ENCODE measurements around the gene MAST3. TPM values are rescaled to one million over a fixed set of nuclear protein-coding genes. Genes with fewer than 3 reads are reported as not detected.
A peak's percentile ranks its signal among the peaks of the same experiment; 100 is the strongest.

The MAST3 gene
- total RNA-seq, 2 experiments from 2014 or later, result 31.0 to 35.8 TPM

GRCh38 chr19:18160493-18160970 lies 63.0 kb downstream of the MAST3 start:
- Mint-ChIP-seq H3K27me3 (no peaks in the 10 kb centered on the region), H3K4me1 (peaks cover 7% of the 10 kb centered on the region), H3K36me3 (ENCODE audit: low read depth) (peaks cover 3% of the 10 kb centered on the region), H3K4me3 (peak overlapping the region; percentile 48), H3K9me3 (no peaks in the 10 kb centered on the region), H3K27ac (peak overlapping the region; percentile 78)
- POLR2A ChIA-PET, result no interaction called here
- DNase-seq, result no peak
- CTCF ChIA-PET, result interaction anchor here (0.5 to 2.5 kb wide), 16 partner anchors 9 to 795 kb away, joined by 3 to 18 read pairs (median 3); partner anchors contain the start of genes IFI30, MPV17L2 and PIK3R2

DNA sequence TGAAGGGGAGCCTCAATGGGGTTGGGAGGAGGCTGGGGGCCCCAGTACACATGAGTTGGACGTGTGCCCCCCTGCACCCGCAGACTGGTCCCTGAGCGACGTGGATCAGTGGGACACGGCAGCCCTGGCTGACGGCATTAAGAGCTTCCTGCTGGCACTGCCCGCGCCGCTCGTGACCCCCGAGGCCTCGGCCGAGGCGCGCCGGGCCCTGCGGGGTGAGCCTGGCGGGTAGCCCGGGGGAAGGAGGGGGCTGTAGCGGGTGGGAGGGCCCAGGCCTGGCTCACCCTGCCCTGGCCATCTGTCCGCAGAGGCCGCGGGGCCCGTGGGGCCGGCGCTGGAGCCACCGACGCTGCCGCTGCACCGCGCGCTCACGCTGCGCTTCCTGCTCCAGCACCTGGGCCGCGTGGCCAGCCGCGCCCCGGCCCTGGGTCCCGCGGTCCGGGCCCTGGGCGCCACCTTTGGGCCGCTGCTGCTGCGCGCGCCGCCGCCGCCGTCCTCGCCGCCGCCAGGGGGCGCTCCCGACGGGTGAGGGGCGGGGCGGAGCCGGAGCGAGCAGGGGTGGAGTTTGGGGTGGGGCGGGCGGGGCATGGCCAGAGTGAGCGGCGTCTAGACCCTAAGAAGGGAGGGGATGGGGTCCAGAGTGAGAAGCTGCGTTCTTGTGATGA lies 63.5 kb downstream of the MAST3 start:
- no peaks in the 10 kb centered on the region for H3K27me3 Mint-ChIP-seq
- ChIA-PET CTCF (interaction anchor here (0.5 to 2.5 kb wide), 17 partner anchors 9 to 794 kb away, joined by 3 to 18 read pairs (median 3); partner anchors contain the start of genes IFI30, MPV17L2 and PIK3R2), POLR2A (no interaction called here)
- H3K4me1 Mint-ChIP-seq, result peaks cover 7% of the 10 kb centered on the region
- peak overlapping the region; percentile 78 for H3K27ac Mint-ChIP-seq
- H3K9me3 Mint-ChIP-seq, result no peaks in the 10 kb centered on the region
- peaks cover 5% of the 10 kb centered on the region for H3K36me3 Mint-ChIP-seq (ENCODE audit: low read depth)
- H3K4me3 Mint-ChIP-seq, result peak overlapping the region; percentile 48
- DNase-seq, result peak; percentile 79

GRCh38 chr19:18161636-18162002 lies 64.0 kb downstream of the MAST3 start:
- H3K27me3 Mint-ChIP-seq, result no peaks in the 10 kb centered on the region

DNA sequence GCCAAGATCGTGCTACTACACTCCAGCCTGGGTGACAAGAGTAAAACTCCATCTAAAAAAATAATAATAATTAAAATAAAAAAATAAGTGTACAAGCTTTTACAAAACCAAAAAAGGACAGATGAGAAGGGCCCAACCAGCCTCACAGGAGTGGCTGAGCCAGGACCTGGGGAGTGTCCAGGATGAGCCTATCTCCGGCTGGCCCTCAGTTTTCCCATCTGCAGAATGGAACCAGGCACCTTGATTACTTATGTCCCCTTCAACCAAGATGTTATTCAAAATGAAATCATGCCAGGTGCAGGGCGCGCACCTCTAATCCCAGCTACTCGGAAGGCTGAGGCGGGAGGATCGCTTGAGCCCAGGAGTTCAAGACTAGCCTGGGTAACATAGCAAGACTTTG lies 66.5 kb downstream of the MAST3 start:
- ChIA-PET CTCF (interaction anchor here (1.1 kb wide), 1 partner anchor 76 kb away, joined by 3 read pairs; no protein-coding TSS in a partner anchor), POLR2A (no interaction called here)
- H3K36me3 Mint-ChIP-seq (ENCODE audit: low read depth), result peaks cover 10% of the 10 kb centered on the region

More at GRCh38 chr19:18161636-18162002, 64.0 kb downstream of the MAST3 start:
- no peak for DNase-seq
- ChIA-PET POLR2A (no interaction called here), CTCF (interaction anchor here (0.9 to 2.5 kb wide), 6 partner anchors 10 to 52 kb away, joined by 3 to 18 read pairs (median 4); partner anchors contain the start of genes MPV17L2 and PIK3R2)
- Mint-ChIP-seq H3K4me1 (peaks cover 7% of the 10 kb centered on the region), H3K27ac (peak overlapping the region; percentile 36), H3K36me3 (ENCODE audit: low read depth) (peaks cover 5% of the 10 kb centered on the region), H3K9me3 (no peaks in the 10 kb centered on the region), H3K4me3 (peak overlapping the region; percentile 36)

GRCh38 chr19:18165794-18166544 lies 68.4 kb downstream of the MAST3 start:
- ChIA-PET CTCF (interaction anchor here (1.2 kb wide), 2 partner anchors 56 to 81 kb away, joined by 3 read pairs; no protein-coding TSS in a partner anchor), POLR2A (no interaction called here)
- H3K4me1 Mint-ChIP-seq, result peaks cover 5% of the 10 kb centered on the region
- H3K27me3 Mint-ChIP-seq, result no peaks in the 10 kb centered on the region
- H3K36me3 Mint-ChIP-seq (ENCODE audit: low read depth), result peaks cover 10% of the 10 kb centered on the region
- no peak overlapping the region for H3K4me3 Mint-ChIP-seq
- no peak overlapping the region for H3K27ac Mint-ChIP-seq
- H3K9me3 Mint-ChIP-seq, result no peaks in the 10 kb centered on the region
- no peak for DNase-seq

More for the DNA sequence above, 66.5 kb downstream of the MAST3 start:
- DNase-seq, result no peak
- H3K27ac Mint-ChIP-seq, result no peak overlapping the region
- H3K4me1 Mint-ChIP-seq, result peaks cover 12% of the 10 kb centered on the region
- no peak overlapping the region for H3K4me3 Mint-ChIP-seq
- no peaks in the 10 kb centered on the region for H3K27me3 Mint-ChIP-seq
- H3K9me3 Mint-ChIP-seq, result no peaks in the 10 kb centered on the region

- peaks cover 5% of the 10 kb centered on the region for H3K4me1 Mint-ChIP-seq
- CTCF ChIA-PET, result interaction anchor here (1.2 to 1.7 kb wide), 3 partner anchors 56 to 80 kb away, joined by 3 to 9 read pairs (median 3); no protein-coding TSS in a partner anchor
- H3K27me3 Mint-ChIP-seq, result no peaks in the 10 kb centered on the region
- DNase-seq, result no peak
- H3K4me3 Mint-ChIP-seq, result no peak overlapping the region
- peaks cover 10% of the 10 kb centered on the region for H3K36me3 Mint-ChIP-seq (ENCODE audit: low read depth)
- H3K27ac Mint-ChIP-seq, result no peak overlapping the region
- POLR2A ChIA-PET, result interaction anchor here (0.5 kb wide), 1 partner anchor 26 kb away, joined by 3 read pairs; the partner anchor contains the start of gene MPV17L2
- H3K9me3 Mint-ChIP-seq, result no peaks in the 10 kb centered on the region
These were observed 69.4 kb downstream of the MAST3 start for GRCh38 chr19:18167011-18167410.

GRCh38 chr19:18167975-18168645 lies 70.5 kb downstream of the MAST3 start:
- H3K27me3 Mint-ChIP-seq, result no peaks in the 10 kb centered on the region
- peaks cover 10% of the 10 kb centered on the region for H3K36me3 Mint-ChIP-seq (ENCODE audit: low read depth)
- ChIA-PET POLR2A (no interaction called here), CTCF (interaction anchor here (0.6 to 1.7 kb wide), 15 partner anchors 8 to 473 kb away, joined by 3 to 13 read pairs (median 3); partner anchors contain the start of gene IL12RB1)
- H3K27ac Mint-ChIP-seq, result no peak overlapping the region
- H3K9me3 Mint-ChIP-seq, result no peaks in the 10 kb centered on the region
- DNase-seq, result peak; percentile 73
- H3K4me1 Mint-ChIP-seq, result peaks cover 11% of the 10 kb centered on the region
- no peak overlapping the region for H3K4me3 Mint-ChIP-seq

GRCh38 chr19:18168673-18169381 lies 71.2 kb downstream of the MAST3 start:
- Mint-ChIP-seq H3K27ac (no peak overlapping the region), H3K36me3 (ENCODE audit: low read depth) (peaks cover 8% of the 10 kb centered on the region), H3K4me3 (no peak overlapping the region), H3K9me3 (no peaks in the 10 kb centered on the region), H3K4me1 (peaks cover 15% of the 10 kb centered on the region), H3K27me3 (no peaks in the 10 kb centered on the region)
- ChIA-PET POLR2A (no interaction called here), CTCF (interaction anchor here (0.6 to 1.7 kb wide), 8 partner anchors 14 to 472 kb away, joined by 3 to 13 read pairs (median 4); partner anchors contain the start of gene IL12RB1)
- no peak for DNase-seq

- Mint-ChIP-seq H3K27me3 (no peaks in the 10 kb centered on the region), H3K4me1 (peaks cover 33% of the 10 kb centered on the region), H3K4me3 (no peak overlapping the region), H3K9me3 (no peaks in the 10 kb centered on the region), H3K36me3 (ENCODE audit: low read depth) (peaks cover 13% of the 10 kb centered on the region), H3K27ac (peak overlapping the region; percentile 41)
- CTCF ChIA-PET, result interaction anchor here (1.0 to 1.5 kb wide), 3 partner anchors 10 to 109 kb away, joined by 3 to 4 read pairs (median 3); partner anchors contain the start of gene PIK3R2
- DNase-seq, result no peak
- POLR2A ChIA-PET, result no interaction called here
These were observed 73.2 kb downstream of the MAST3 start for GRCh38 chr19:18170714-18171255.

GRCh38 chr19:18171605-18172327 lies 74.2 kb downstream of the MAST3 start:
- ChIA-PET POLR2A (no interaction called here), CTCF (interaction anchor here (0.8 kb wide), 1 partner anchor 108 kb away, joined by 3 read pairs; no protein-coding TSS in a partner anchor)

GRCh38 chr19:18172331-18173053 lies 74.9 kb downstream of the MAST3 start:
- peak overlapping the region; percentile 31 for H3K27ac Mint-ChIP-seq
- no peaks in the 10 kb centered on the region for H3K9me3 Mint-ChIP-seq
- ChIA-PET POLR2A (no interaction called here), CTCF (interaction anchor here (0.8 to 0.9 kb wide), 2 partner anchors 12 to 109 kb away, joined by 3 read pairs; no protein-coding TSS in a partner anchor)
- peaks cover 21% of the 10 kb centered on the region for H3K36me3 Mint-ChIP-seq (ENCODE audit: low read depth)
- peak overlapping the region; percentile 56 for H3K4me3 Mint-ChIP-seq
- no peak for DNase-seq
- peaks cover 33% of the 10 kb centered on the region for H3K4me1 Mint-ChIP-seq
- H3K27me3 Mint-ChIP-seq, result no peaks in the 10 kb centered on the region

More at GRCh38 chr19:18171605-18172327, 74.2 kb downstream of the MAST3 start:
- no peak overlapping the region for H3K4me3 Mint-ChIP-seq
- no peaks in the 10 kb centered on the region for H3K9me3 Mint-ChIP-seq
- DNase-seq, result no peak
- H3K36me3 Mint-ChIP-seq (ENCODE audit: low read depth), result peaks cover 18% of the 10 kb centered on the region
- peaks cover 33% of the 10 kb centered on the region for H3K4me1 Mint-ChIP-seq
- H3K27ac Mint-ChIP-seq, result peak overlapping the region; percentile 70
- no peaks in the 10 kb centered on the region for H3K27me3 Mint-ChIP-seq
